HG03103 (cell line): ENCODE data around the gene ITGB4.
A peak's percentile ranks its signal among the peaks of the same experiment; 100 is the strongest.

ENCODE experiments used
- ATAC-seq: cut with Tn5 transposase; IDR thresholded peaks from one replicate; pipeline ENCODE4 v1.9.1; 2021; ENCODE audit warnings: low read depth; ENCODE audit not compliant: unreplicated experiment

ITGB4 gene

DNA sequence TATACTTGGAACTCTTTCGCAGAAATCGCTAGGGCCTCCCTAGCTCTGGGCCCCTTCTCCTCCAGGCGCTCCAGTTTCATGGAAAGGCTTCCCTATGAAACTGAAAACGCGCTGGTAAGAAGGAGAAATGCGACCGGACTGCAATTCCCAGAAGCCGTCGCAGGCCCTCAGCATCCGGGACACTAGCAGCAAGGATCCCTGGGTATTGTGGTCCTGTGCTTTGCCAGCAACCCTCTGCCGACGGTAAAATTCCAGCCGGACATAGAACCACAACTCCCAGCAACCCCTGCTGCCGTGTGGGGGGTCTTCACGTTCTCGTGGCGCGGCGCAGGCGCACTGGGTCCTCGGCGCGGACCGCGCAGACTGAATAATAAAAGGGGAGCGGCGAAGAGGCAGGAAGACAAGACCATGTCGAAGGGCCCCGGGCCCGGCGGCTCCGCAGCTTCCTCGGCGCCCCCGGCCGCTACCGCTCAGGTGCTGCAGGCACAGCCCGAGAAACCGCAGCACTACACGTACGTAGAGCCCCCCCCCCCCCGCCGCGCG is 63.3 kb downstream of the ITGB4 start, which contains the start of gene UNK:
Gene UNK (plus strand): TSS at position 334 of the 543 bp plus-strand sequence. CDS start 75 bp downstream, at position 409.
- ATAC-seq = peak; percentile 51

DNA sequence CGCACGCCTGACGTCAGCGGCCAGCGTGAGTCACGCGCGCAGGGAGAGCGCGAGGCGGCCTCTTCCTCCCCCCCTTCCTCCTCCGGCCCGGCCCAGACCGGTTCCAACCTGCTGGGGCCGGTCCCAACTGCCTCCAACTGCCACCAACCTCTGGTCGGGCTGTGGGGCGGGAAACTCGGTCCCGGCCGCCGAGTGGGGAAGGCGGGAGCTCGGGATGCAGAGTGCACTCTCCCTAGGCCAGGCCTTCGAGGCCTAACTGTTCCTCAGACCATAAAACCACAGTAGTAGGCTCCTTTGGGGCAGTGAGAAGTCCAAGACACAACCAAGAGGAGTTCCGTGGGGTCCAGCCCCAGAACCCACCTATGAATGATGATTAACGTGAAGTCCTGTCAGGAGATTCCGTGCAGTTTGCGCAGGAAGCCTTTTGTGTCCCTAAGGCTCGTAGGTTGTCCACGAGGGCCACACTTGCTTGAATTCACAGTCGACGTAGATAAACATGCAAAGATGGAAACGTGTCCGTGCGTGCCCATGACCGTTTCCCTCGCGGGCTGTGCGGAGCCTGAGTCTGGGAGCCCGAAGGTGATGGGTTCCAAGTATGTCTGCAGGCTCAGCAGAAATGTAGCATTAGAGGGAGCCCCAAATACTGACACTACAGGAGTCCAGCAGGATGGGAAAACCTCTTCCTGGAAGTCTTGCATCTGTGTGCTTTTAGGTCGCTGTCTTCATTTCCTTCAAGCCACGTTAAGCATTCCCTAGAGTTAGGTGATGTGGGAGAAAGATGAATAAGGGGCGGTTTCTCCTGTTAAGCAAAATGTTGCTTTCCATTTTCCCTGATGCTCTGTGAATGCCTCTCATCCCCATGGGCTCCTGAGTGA is 64.0 kb downstream of the ITGB4 start:
- ATAC-seq = peak; percentile 3

DNA sequence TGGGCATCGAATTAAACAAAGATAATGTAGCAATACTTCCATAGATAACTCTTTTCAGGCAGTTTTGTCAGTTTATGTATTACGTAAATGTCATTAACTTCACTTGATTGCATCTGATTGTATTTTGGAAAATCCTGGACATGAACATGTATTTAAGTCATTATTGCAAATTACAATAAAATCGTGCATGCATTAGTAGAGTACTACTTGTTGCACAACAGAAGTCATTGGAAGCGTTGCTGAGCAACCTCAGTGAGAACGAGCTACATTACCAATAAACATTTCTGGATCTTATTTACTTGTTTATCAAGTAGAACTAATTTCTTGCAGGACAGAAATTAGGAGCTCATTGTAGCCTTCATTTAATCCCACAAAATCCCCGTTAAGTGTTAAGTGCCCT is 70.0 kb downstream of the ITGB4 start:
- ATAC-seq = no peak

DNA sequence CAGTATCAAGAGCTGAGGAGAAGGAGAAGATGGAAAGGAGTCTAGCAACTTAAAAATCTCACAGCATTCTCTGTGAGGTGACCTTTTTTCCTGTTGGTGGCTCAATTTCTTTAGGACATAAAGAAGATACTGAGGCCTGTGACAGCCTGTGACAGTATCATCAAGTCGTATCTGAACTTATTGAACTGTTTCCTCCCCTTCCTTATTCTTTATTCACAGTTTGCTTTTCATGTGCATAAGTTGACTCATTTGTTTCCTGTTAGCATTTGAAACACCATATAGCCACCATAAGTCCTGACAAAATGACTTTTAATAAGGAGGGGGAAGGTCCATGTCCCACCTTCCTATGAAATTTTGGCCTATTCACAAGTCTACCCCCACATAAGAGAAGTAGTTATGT is 72.2 kb downstream of the ITGB4 start:
- ATAC-seq = no peak

DNA sequence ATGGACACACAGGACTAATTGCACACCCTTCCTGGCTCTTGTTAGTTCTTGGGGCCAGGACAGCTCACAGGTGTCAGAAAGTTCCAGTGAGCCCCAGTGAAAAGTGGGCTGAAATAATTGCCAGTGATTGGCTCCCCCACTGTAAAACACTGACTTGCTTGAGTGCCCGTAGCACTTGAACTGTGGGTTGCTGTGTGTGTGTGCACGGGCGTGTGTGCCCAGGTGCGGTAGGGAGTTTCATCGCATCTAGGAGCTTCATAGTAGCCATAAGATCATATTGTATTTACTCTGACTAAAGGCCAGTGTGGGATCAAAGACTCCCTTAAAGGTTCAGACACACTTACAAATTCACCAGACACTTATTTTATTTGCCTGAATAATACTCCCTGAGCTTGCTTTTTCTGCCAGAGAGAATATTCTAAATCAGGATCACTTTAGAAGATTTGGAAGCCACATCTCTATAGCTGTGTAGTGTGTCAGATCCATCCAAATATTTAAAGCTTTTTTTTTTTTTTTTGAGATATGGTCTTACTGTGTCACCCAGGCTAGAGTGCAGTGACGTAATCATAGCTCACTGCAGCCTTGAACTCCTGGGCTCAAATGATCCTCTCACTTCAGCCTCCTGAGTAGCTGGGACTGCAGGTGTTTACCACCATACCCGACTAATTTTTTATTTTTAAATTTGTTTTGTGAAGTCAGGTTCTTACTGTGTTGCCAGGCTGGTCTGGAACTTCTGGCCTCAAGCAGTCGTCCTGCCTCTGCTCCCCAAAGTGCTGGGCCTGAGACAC is 74.8 kb downstream of the ITGB4 start:
- ATAC-seq = no peak

DNA sequence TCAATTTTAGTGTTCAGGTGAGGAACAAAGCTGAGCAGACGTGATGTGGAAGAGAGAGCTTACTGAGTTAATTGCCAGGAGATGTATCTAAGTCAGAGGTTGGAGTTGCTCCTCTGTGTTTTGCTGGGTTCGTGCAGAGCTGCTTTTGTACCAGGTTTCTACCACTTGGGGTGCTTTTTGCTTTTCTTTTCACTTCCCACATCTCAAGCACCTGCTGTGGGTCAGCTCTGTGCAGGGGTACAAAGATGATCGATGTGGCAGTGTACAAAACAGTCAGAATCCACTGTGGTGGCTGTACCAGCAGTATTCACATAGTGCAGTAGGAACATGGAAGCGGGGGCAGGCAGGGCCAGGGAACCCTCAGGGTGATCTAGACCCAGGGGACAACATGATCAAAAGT is 78.1 kb downstream of the ITGB4 start:
- no peak for ATAC-seq

DNA sequence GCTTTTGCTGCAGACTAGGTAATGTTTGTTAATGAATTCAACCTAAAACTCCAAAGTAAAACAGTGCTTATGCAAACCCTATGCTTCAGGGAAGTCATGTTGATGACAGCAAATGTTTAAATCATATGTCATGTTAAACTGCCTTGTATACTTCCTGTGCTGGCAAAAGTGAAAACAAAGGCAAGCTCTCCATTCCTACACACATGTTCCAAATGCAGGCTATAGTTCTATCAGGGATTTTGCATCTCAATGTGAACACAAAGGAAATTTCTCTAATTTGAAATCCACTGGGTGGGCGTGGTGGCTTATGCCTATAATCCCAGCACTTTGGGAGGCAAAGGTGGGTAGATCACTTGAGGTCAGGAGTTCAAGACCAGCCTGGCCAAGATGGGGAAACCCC is 82.6 kb downstream of the ITGB4 start:
- no peak for ATAC-seq

DNA sequence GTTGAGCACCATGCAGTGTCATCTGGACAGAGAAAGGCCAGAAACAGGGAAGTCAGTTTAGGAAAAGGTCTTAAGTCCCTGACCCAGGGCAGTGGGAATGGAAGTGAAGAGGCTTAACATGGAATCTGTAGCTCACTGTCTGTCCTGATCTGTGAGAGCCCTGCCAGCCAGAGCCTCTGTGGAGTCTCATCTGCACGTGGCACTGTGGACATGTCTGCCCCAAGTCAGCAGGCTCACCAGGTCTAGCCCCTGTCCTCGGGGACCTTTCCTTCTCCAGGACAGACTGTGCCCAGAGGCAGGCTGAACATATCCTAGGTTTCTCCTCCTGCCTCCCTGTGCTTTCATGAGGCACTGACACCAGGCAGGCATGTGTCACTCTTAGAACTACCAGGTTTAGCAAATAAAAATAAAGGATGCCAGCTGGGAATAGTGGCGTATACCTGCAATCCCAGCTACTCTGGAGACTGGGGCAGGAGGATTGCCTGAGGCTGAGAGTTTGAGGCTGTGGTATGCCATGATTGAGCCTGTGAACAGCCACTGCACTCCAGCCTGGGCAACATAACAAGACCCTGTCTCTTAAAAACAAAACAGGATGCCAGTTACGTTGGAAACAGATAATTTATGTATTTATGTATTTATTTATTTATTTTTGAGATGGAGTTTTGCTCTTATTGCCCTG is 85.7 kb downstream of the ITGB4 start:
- no peak for ATAC-seq
